Breast epithelium (tissue), 4 donors: ENCODE measurements around the gene NCKAP1. TPM values are rescaled to one million over a fixed set of nuclear protein-coding genes. Genes with fewer than 3 reads are reported as not detected.

Source experiments
- DNase-seq, 2 donors: peaks; one replicate each; pipeline ENCODE4 v3.0.0-alpha.2; 2019; ENCODE audit warnings: low spot score in 2 of 2
- H3K27ac ChIP-seq, 2 donors: fragments of 200-600 bp; sonication (generic) in 1 of 2; one replicate each; pipeline ENCODE4 v1.5.1; 2016 to 2019; ENCODE audit warnings: mild to moderate bottlenecking in 1 of 2
- H3K27me3 ChIP-seq, 2 donors: fragments of 200-600 bp; sonication (generic) in 1 of 2; one replicate each; pipeline versions ENCODE4 v1.5.1 to v1.6.0; 2017 to 2019; ENCODE audit warnings: control low read depth in 1 of 2, mild to moderate bottlenecking in 1 of 2
- H3K36me3 ChIP-seq: fragments of 200-600 bp; one replicate; pipeline ENCODE4 v1.5.1; 2019
- H3K4me1 ChIP-seq, 2 donors: fragments of 200-600 bp; sonication (generic); one replicate each; pipeline ENCODE4 v1.5.1; 2016 to 2019; ENCODE audit warnings: control low read depth in 1 of 2
- H3K4me3 ChIP-seq, 3 donors: fragments of 200-600 bp; sonication (generic); 1 replicate in 2 of 3; 2 replicates in 1 of 3; pipeline ENCODE4 v1.5.1; 2016 to 2019; ENCODE audit warnings: mild to moderate bottlenecking in 3 of 3, moderate library complexity in 2 of 3
- H3K9me3 ChIP-seq, 2 donors: fragments of 200-600 bp; sonication (generic) in 1 of 2; one replicate each; pipeline ENCODE4 v1.5.1; 2016 to 2019; ENCODE audit warnings: control low read depth in 1 of 2
- CTCF ChIP-seq, 3 donors: fragments of 450-650 bp; IDR thresholded peaks; one replicate each; pipeline ENCODE4 v1.5.1; 2016 to 2017; ENCODE audit warnings: antibody characterized with exemption in 3 of 3, mild to moderate bottlenecking in 3 of 3, moderate library complexity in 3 of 3
- POLR2A ChIP-seq: fragments of 450-650 bp; IDR thresholded peaks from one replicate; pipeline ENCODE4 v1.6.1; 2016; ENCODE audit warnings: antibody characterized with exemption, mild to moderate bottlenecking, moderate library complexity
- POLR2AphosphoS5 ChIP-seq, 3 donors: sonication (generic); formaldehyde crosslinking; IDR thresholded peaks; one replicate each; pipeline ENCODE4 v1.6.1; 2017; ENCODE audit warnings: antibody characterized with exemption in 3 of 3
- intact Hi-C: fragments of 100-400 bp; cut with DNase I; formaldehyde crosslinking; loops from one replicate; pipeline ENCODE4 v1.15.1; 2023; ENCODE audit warnings: low total_unique reads
- total RNA-seq, 3 donors: library from RNA; depleted of rRNA; stranded (reverse); fragments of >200 nt; gene quantifications; one replicate each; pipeline ENCODE4 v1.1.0, GENCODE V29; 2016

The NCKAP1 gene
- total RNA-seq, 3 donors from 2014 or later: 122 to 270 (median 186) TPM

GRCh38 chr2:182946958-182947369 is 91.3 kb downstream of the NCKAP1 start:
- Histone ChIP-seq H3K4me3 (no peak overlapping the region), H3K36me3 (no peaks in the 10 kb centered on the region), H3K4me1 (no peaks in the 10 kb centered on the region), H3K27me3 (no peaks in the 10 kb centered on the region), H3K9me3 (no peaks in the 10 kb centered on the region), H3K27ac (no peak overlapping the region)
- TF ChIP-seq CTCF (IDR thresholded peaks at IDR 0.05): no peak
- TF ChIP-seq POLR2A: no peak
- TF ChIP-seq POLR2AphosphoS5 (IDR thresholded peaks at IDR 0.05): no peak
- DNase-seq: no peak
- intact Hi-C loops: no loop called here

- H3K27me3 ChIP-seq: no peaks in the 10 kb centered on the region
- no peak for TF ChIP-seq CTCF (IDR thresholded peaks at IDR 0.05)
- no peak for DNase-seq
- no peaks in the 10 kb centered on the region for H3K4me1 ChIP-seq
- H3K27ac ChIP-seq: no peak overlapping the region
- no peaks in the 10 kb centered on the region for H3K36me3 ChIP-seq
- no peaks in the 10 kb centered on the region for H3K9me3 ChIP-seq
- no peak overlapping the region for H3K4me3 ChIP-seq
- intact Hi-C loops: no loop called here
These were observed 94.9 kb downstream of the NCKAP1 start for GRCh38 chr2:182943339-182943738.

GRCh38 chr2:182942756-182943155 is 95.5 kb downstream of the NCKAP1 start:
- H3K27ac ChIP-seq: no peak overlapping the region
- H3K9me3 ChIP-seq: no peaks in the 10 kb centered on the region
- no peaks in the 10 kb centered on the region for H3K36me3 ChIP-seq
- no peaks in the 10 kb centered on the region for H3K27me3 ChIP-seq
- no peak overlapping the region for H3K4me3 ChIP-seq
- no peaks in the 10 kb centered on the region for H3K4me1 ChIP-seq
- DNase-seq: no peak
- TF ChIP-seq POLR2A (no peak), POLR2AphosphoS5 (IDR thresholded peaks at IDR 0.05) (no peak), CTCF (IDR thresholded peaks at IDR 0.05) (no peak)
- intact Hi-C loops: no loop called here

GRCh38 chr2:182941919-182942318 is 96.3 kb downstream of the NCKAP1 start:
- H3K9me3 ChIP-seq: no peaks in the 10 kb centered on the region
- no peak for DNase-seq
- TF ChIP-seq POLR2A (no peak), POLR2AphosphoS5 (IDR thresholded peaks at IDR 0.05) (no peak), CTCF (IDR thresholded peaks at IDR 0.05) (no peak)
- no peaks in the 10 kb centered on the region for H3K27me3 ChIP-seq
- H3K4me3 ChIP-seq: no peak overlapping the region
- H3K36me3 ChIP-seq: no peaks in the 10 kb centered on the region
- intact Hi-C loops: no loop called here
- no peak overlapping the region for H3K27ac ChIP-seq
- H3K4me1 ChIP-seq: no peaks in the 10 kb centered on the region

- no peak for TF ChIP-seq POLR2AphosphoS5 (IDR thresholded peaks at IDR 0.05)
- no peak for TF ChIP-seq POLR2A
- no peak for TF ChIP-seq CTCF (IDR thresholded peaks at IDR 0.05)
- H3K4me3 ChIP-seq: no peak overlapping the region
- no peaks in the 10 kb centered on the region for H3K9me3 ChIP-seq
- intact Hi-C loops: no loop called here
- no peak overlapping the region for H3K27ac ChIP-seq
- no peaks in the 10 kb centered on the region for H3K27me3 ChIP-seq
- no peaks in the 10 kb centered on the region for H3K4me1 ChIP-seq
- no peak for DNase-seq
- no peaks in the 10 kb centered on the region for H3K36me3 ChIP-seq
These were observed 97.0 kb downstream of the NCKAP1 start for GRCh38 chr2:182941121-182941722.
